Panc1 (cell line): ENCODE measurements around the gene TLE4. TPM values are rescaled to one million over a fixed set of nuclear protein-coding genes. Genes with fewer than 3 reads are reported as not detected.

Experiments
- ATAC-seq: fragments of 200-7000 bp; cut with Tn5 transposase; 2 replicates; pipeline ENCODE4 v1.9.1; 2020; ENCODE audit warnings: mild to moderate bottlenecking, moderate library complexity
- Bru-seq: library from RNA; stranded (reverse); fragments of 400-500 nt; gene quantifications from one replicate; lab custom pipeline; 2021; lab: Mats Ljungman, UMichigan
- BruChase-seq, 2 experiments: library from RNA; stranded (reverse); fragments of 400-500 nt; gene quantifications; one replicate each; lab custom pipeline; 2021; lab: Mats Ljungman, UMichigan
- BruUV-seq: library from RNA; stranded (reverse); fragments of 400-500 nt; replicated peaks from 2 replicates; lab custom pipeline; 2021; lab: Mats Ljungman, UMichigan
- CTCF ChIA-PET: fragments of 300-600 bp; sonication (Branson Sonifier 250); formaldehyde crosslinking; loops from one replicate; lab custom pipeline; 2022; ENCODE audit warnings: antibody characterized with exemption; lab: Charles Lee
- POLR2A ChIA-PET: fragments of 300-600 bp; sonication (Branson Sonifier 250); formaldehyde crosslinking; loops from one replicate; lab custom pipeline; 2022; ENCODE audit warnings: antibody characterized with exemption; lab: Charles Lee
- DNase-seq: peaks from one replicate; pipeline ENCODE4 v3.0.0-alpha.2; 2010; ENCODE audit warnings: low read depth, low spot score
- H3K27ac ChIP-seq: 2 replicates; pipeline ENCODE4 v1.5.1; 2011; ENCODE audit warnings: mild to moderate bottlenecking, low read length, inconsistent platforms
- H3K27me3 ChIP-seq: fragments of 200-500 bp; sonication (Bioruptor generic); 2 replicates; pipeline ENCODE4 v1.6.0; 2014; ENCODE audit warnings: low read length, inconsistent platforms; ENCODE audit not compliant: control insufficient read depth, insufficient read depth
- H3K36me3 ChIP-seq: fragments of 200-500 bp; sonication (Bioruptor generic); 2 replicates; pipeline ENCODE4 v1.5.1; 2014; ENCODE audit warnings: inconsistent platforms, mild to moderate bottlenecking, low read length, moderate library complexity; ENCODE audit not compliant: control insufficient read depth, insufficient read depth
- H3K4me1 ChIP-seq: 2 replicates; pipeline ENCODE4 v1.5.1; 2011; ENCODE audit warnings: inconsistent platforms, mild to moderate bottlenecking, low read length, moderate library complexity; ENCODE audit not compliant: control insufficient read depth, insufficient read depth
- H3K4me3 ChIP-seq, 2 experiments: 2 replicates each; pipeline ENCODE4 v1.5.1; 2011 to 2012; ENCODE audit warnings: low read depth in 2 of 2, low read length in 2 of 2, mild to moderate bottlenecking in 2 of 2, inconsistent platforms in 1 of 2, moderate library complexity in 1 of 2
- H3K9me3 ChIP-seq: fragments of 200-500 bp; sonication (Bioruptor generic); 2 replicates; pipeline ENCODE4 v1.5.1; 2014; ENCODE audit warnings: low read depth, mild to moderate bottlenecking, inconsistent platforms, low read length, moderate library complexity; ENCODE audit not compliant: control insufficient read depth, insufficient read depth
- CTCF ChIP-seq: fragments of 450-650 bp; IDR thresholded peaks from 2 replicates; pipeline ENCODE4 v1.5.1; 2017; ENCODE audit warnings: mild to moderate bottlenecking
- POLR2AphosphoS5 ChIP-seq: IDR thresholded peaks from 2 replicates; pipeline ENCODE4 v1.6.1; 2012; ENCODE audit warnings: mild to moderate bottlenecking, low read depth, low read length, moderate library complexity
- SIN3A ChIP-seq: IDR thresholded peaks from 2 replicates; pipeline ENCODE4 v1.6.1; 2012; ENCODE audit warnings: low read depth, mild to moderate bottlenecking, low read length, moderate library complexity, borderline replicate concordance; ENCODE audit not compliant: insufficient read depth
- TCF7L2 ChIP-seq: IDR thresholded peaks from 2 replicates; pipeline ENCODE4 v1.6.1; 2011; ENCODE audit warnings: mild to moderate bottlenecking, low read depth, low read length, inconsistent platforms
- in situ Hi-C: cut with HindIII; loops from 2 replicates; pipeline ENCODE4 v1.10.0; 2016; ENCODE audit warnings: low sequenced_read_pairs, low pct_unique_long_range_greater_than_20kb
- intact Hi-C: fragments of 100-400 bp; cut with micrococcal nuclease; formaldehyde crosslinking; loops from one replicate; pipeline ENCODE4 v1.10.0; 2022; ENCODE audit not compliant: unreplicated experiment
- long read RNA-seq: library from polyadenylated mRNA; unstranded; transcript quantifications from one replicate; pipeline ENCODE4 v2.0.0, GENCODE V29; 2021; ENCODE audit not compliant: unreplicated experiment
- polyA plus RNA-seq: library from polyadenylated mRNA; unstranded; fragments of >200 nt; gene quantifications from one replicate; pipeline ENCODE4 v1.2.1, GENCODE V29; 2012; ENCODE audit warnings: missing spikeins; ENCODE audit not compliant: insufficient read length
- total RNA-seq: library from RNA; stranded (reverse); gene quantifications from one replicate; pipeline ENCODE4 v1.2.1, GENCODE V29; 2021; ENCODE audit not compliant: unreplicated experiment
- TF ChIP-seq, protein P1 (sequence below), 2 experiments: IDR thresholded peaks; 2 replicates each; pipeline ENCODE4 v1.6.1; 2011 to 2012; ENCODE audit warnings: low read depth in 2 of 2, control low read depth in 1 of 2, low read length in 1 of 2, mild to moderate bottlenecking in 1 of 2, moderate library complexity in 1 of 2; ENCODE audit not compliant: insufficient read depth in 1 of 2

TLE4 gene
- total RNA-seq (8.7 TPM), Bru-seq, nascent RNA (percentile 60 among the genes with signal in this experiment), BruChase-seq, experiment 1, labeled RNA remaining after a 2-hour chase (percentile 47 among the genes with signal in this experiment), BruChase-seq, experiment 2, labeled RNA remaining after a 6-hour chase (percentile 45 among the genes with signal in this experiment)
- polyA plus RNA-seq, result 4.2 TPM
- long read RNA-seq, partial matches to known transcripts, result 2 of 4 reads
- long read RNA-seq, other reads (novel, unspliced or antisense), result 2 of 4 reads

DNA sequence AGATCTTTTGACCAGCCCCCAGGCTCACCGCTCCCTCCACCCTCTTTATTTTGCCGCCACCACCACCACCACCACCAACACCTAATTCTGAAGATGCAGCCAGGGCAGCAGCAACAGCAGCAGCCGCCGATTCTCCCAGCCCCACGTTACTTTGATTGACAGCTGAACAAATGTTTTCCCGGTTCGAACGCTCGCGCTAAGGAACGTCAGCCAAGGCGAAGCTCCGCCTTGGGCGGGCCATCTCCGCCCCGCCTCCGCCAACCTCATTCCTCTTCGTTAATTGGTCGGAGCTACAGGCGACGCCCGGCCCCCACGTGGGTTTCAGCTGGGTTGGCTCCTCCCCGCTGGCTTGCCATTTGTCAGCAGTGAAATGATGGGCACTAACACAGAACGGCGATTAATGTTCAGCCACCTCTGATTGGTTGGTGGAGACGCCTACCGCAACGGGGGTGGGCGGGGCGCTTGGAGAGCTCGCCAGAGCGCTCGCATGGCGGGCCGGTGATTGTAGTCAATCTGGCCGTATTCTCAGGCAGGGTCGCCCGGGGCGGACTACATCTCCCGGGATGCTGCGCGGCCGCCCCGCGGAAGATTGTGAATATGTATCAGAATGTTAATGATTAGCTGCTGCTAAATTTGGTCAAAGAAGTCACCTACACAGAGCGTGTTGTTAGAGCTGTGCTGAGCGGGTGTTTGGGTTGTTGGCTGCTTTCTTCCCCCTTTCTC is at the start of gene TLE4:
TSS of gene TLE4 (plus strand) at position 657 of the 723 bp plus-strand sequence. CDS start 826 bp downstream, outside the sequence.
- TF ChIP-seq POLR2AphosphoS5, result no peak
- TF ChIP-seq CTCF, result no peak
- no peak for TF ChIP-seq TCF7L2
- TF ChIP-seq, protein P1, sequence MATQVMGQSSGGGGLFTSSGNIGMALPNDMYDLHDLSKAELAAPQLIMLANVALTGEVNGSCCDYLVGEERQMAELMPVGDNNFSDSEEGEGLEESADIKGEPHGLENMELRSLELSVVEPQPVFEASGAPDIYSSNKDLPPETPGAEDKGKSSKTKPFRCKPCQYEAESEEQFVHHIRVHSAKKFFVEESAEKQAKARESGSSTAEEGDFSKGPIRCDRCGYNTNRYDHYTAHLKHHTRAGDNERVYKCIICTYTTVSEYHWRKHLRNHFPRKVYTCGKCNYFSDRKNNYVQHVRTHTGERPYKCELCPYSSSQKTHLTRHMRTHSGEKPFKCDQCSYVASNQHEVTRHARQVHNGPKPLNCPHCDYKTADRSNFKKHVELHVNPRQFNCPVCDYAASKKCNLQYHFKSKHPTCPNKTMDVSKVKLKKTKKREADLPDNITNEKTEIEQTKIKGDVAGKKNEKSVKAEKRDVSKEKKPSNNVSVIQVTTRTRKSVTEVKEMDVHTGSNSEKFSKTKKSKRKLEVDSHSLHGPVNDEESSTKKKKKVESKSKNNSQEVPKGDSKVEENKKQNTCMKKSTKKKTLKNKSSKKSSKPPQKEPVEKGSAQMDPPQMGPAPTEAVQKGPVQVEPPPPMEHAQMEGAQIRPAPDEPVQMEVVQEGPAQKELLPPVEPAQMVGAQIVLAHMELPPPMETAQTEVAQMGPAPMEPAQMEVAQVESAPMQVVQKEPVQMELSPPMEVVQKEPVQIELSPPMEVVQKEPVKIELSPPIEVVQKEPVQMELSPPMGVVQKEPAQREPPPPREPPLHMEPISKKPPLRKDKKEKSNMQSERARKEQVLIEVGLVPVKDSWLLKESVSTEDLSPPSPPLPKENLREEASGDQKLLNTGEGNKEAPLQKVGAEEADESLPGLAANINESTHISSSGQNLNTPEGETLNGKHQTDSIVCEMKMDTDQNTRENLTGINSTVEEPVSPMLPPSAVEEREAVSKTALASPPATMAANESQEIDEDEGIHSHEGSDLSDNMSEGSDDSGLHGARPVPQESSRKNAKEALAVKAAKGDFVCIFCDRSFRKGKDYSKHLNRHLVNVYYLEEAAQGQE (IDR thresholded peaks at IDR 0.05; ENCODE audit: insufficient read depth in 1 of 2, low read depth in 2 of 2, low read length in 1 of 2), result no peak
- 0 out of 2 replicates have a peak, but pooled peaks have one; percentile 51 for TF ChIP-seq SIN3A
- ChIA-PET CTCF (interaction anchor here (0.5 kb wide), 1 partner anchor 503 kb away, joined by 3 read pairs; no protein-coding TSS in a partner anchor), POLR2A (interaction anchor here (0.6 kb wide), 1 partner anchor 147 kb away, joined by 5 read pairs; no protein-coding TSS in a partner anchor)
- no peaks in the 10 kb centered on the region for H3K36me3 ChIP-seq
- peaks cover 4% of the 10 kb centered on the region for H3K27me3 ChIP-seq
- H3K4me3 ChIP-seq, result peak within 1 kb of the TSS; percentile 59 to 72
- DNase-seq (peak; percentile 95), ATAC-seq (peak; percentile 97)
- intact Hi-C loops, result no loop called here
- H3K4me1 ChIP-seq, result no peaks in the 10 kb centered on the region; the same call in 1 of the 2 replicates
- no peaks in the 10 kb centered on the region for H3K9me3 ChIP-seq
- BruUV-seq, result no TSS peak
- in situ Hi-C loops, result no loop called here
- H3K27ac ChIP-seq, result peak within 1 kb of the TSS; percentile 23; the same call in 1 of the 2 replicates

DNA sequence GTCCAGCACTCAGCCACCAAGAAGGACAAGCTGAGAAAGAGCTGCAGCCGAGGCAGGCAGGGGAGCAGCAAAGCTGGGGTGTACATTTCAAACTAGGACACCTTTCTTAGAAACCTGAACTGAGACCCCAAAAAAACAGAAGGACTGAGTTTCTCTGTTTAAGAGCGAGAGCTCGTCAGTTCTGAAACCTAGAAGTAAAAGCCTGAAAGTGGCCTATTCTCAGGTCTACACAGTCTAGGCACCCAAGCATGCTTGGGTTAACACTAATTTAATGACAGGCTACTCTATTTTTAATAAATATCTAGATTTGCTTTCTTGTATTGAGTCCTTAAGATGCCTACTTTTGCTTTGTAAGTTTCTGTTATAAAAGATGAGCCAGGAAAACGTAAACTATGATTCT is 49.0 kb upstream of the TLE4 start:
- no peaks in the 10 kb centered on the region for H3K36me3 ChIP-seq
- ChIA-PET CTCF (no interaction called here), POLR2A (no interaction called here)
- BruUV-seq, result no TSS peak
- no peak overlapping the region for H3K27ac ChIP-seq
- in situ Hi-C loops, result no loop called here
- no peaks in the 10 kb centered on the region for H3K27me3 ChIP-seq
- no peak overlapping the region for H3K4me3 ChIP-seq
- TF ChIP-seq, protein P1 (IDR thresholded peaks at IDR 0.05; ENCODE audit: insufficient read depth in 1 of 2, low read depth in 2 of 2, low read length in 1 of 2), result no peak
- TF ChIP-seq TCF7L2 (no peak), POLR2AphosphoS5 (no peak), SIN3A (no peak), CTCF (no peak)
- H3K4me1 ChIP-seq, result no peaks in the 10 kb centered on the region
- DNase-seq (no peak), ATAC-seq (no peak)
- no peaks in the 10 kb centered on the region for H3K9me3 ChIP-seq
- intact Hi-C loops, result no loop called here
